ENCODE results near the gene PLVAP. TPM values are rescaled to one million over a fixed set of nuclear protein-coding genes. Genes with fewer than 3 reads are reported as not detected.

Gene PLVAP
- total and polyA plus RNA-seq, 2 experiments from 2014 or later, result not detected

DNA sequence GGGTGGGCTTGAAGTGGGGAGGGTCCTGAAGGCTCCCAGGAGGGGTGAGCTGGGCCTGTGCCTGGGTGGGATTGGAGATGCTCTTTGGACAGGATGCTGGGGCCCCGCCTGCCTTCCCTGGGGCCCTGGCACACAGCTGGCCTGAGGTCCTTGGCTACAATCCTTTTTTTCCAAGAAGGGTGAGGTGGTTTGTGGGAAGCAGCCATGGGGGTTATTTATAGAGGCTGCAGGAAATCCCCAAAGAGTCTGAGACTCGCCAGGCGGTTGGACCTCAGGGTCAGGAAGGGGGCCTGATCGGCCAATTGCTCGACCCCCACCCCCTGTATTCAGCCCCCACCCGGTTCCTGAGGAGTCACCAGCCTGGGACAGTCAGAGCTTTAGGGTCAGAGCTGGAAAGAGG is 29.8 kb downstream of the PLVAP start (continued):
- no peak for TF ChIP-seq ZNF462 (CRISPR knock-in tag; IDR thresholded peaks at IDR 0.05)
- TF ChIP-seq, protein P1, sequence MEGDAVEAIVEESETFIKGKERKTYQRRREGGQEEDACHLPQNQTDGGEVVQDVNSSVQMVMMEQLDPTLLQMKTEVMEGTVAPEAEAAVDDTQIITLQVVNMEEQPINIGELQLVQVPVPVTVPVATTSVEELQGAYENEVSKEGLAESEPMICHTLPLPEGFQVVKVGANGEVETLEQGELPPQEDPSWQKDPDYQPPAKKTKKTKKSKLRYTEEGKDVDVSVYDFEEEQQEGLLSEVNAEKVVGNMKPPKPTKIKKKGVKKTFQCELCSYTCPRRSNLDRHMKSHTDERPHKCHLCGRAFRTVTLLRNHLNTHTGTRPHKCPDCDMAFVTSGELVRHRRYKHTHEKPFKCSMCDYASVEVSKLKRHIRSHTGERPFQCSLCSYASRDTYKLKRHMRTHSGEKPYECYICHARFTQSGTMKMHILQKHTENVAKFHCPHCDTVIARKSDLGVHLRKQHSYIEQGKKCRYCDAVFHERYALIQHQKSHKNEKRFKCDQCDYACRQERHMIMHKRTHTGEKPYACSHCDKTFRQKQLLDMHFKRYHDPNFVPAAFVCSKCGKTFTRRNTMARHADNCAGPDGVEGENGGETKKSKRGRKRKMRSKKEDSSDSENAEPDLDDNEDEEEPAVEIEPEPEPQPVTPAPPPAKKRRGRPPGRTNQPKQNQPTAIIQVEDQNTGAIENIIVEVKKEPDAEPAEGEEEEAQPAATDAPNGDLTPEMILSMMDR (conservative IDR thresholded peaks at IDR 0.05; ENCODE audit: low read depth in 2 of 2), result no peak
- no peak for TF ChIP-seq REST (IDR thresholded peaks at IDR 0.05; ENCODE audit: unreplicated experiment)
- TF ChIP-seq POLR2AphosphoS5 (IDR thresholded peaks at IDR 0.05; ENCODE audit: low read depth), result no peak
